H1 (cell line): Measurements from ENCODE around the gene TAS1R1. TPM values are rescaled to one million over a fixed set of nuclear protein-coding genes. Genes with fewer than 3 reads are reported as not detected.
A peak's percentile ranks its signal among the peaks of the same experiment; 100 is the strongest.

Source experiments
- CBX5 ChIP-seq: fragments of 300-800, 300-1000 bp; sonication (generic); IDR thresholded peaks from 2 replicates; pipeline ENCODE4 v1.7.1; 2016; ENCODE audit warnings: antibody characterized with exemption, low read length, low read depth
- PHF8 ChIP-seq: fragments of 200-600 bp; sonication (generic); conservative IDR thresholded peaks from 2 replicates; pipeline ENCODE4 v1.7.1; 2012; ENCODE audit warnings: low read depth, mild to moderate bottlenecking, inconsistent platforms, low read length, moderate library complexity
- POLR2A ChIP-seq, 2 experiments: IDR thresholded peaks; 1 replicate in 1 of 2; 2 replicates in 1 of 2; pipeline ENCODE4 v1.6.1; 2011; ENCODE audit warnings: low read depth in 2 of 2, low read length in 2 of 2, mild to moderate bottlenecking in 2 of 2; ENCODE audit errors: control extremely low read depth in 1 of 2
- RBBP5 ChIP-seq: IDR thresholded peaks from 2 replicates; pipeline ENCODE4 v1.7.1; 2012; ENCODE audit warnings: low read depth, mild to moderate bottlenecking, inconsistent platforms, low read length, moderate library complexity, borderline replicate concordance
- RFX5 ChIP-seq: IDR thresholded peaks from 2 replicates; pipeline ENCODE4 v1.6.1; 2011; ENCODE audit warnings: low read depth, low read length, improper control_type of control experiment, borderline replicate concordance
- SIX5 ChIP-seq: IDR thresholded peaks from 2 replicates; pipeline ENCODE4 v1.6.1; 2011; ENCODE audit warnings: mild to moderate bottlenecking, low read depth, low read length
- SUZ12 ChIP-seq: fragments of 200-600 bp; sonication (generic); IDR thresholded peaks from 2 replicates; pipeline ENCODE4 v1.6.1; 2012; ENCODE audit warnings: mild to moderate bottlenecking, inconsistent platforms, low read length, moderate library complexity, mixed read lengths
- TEAD4 ChIP-seq: IDR thresholded peaks from 2 replicates; pipeline ENCODE4 v1.6.1; 2012; ENCODE audit warnings: low read depth, low read length, inconsistent platforms, mixed read lengths
- polyA plus RNA-seq, 7 experiments: library from polyadenylated mRNA; depleted of rRNA in 3 of 7; stranded (reverse) in 5 of 7; unstranded in 2 of 7; fragments of >200 nt in 5 of 7; fragments of 200-250 nt in 2 of 7; gene quantifications; 1 replicate in 5 of 7; 2 replicates in 1 of 7; 4 replicates in 1 of 7; pipeline versions ENCODE4 v1.2.1 to v1.2.3, GENCODE V29; 2011 to 2013; ENCODE audit warnings: missing spikeins in 2 of 7, mixed read lengths in 2 of 7
- total RNA-seq: library from RNA; stranded (reverse); fragmentation: NEBNext Ultra II Directional; extraction: Animal tissue kit (Norgen Biotek cat#: 25700); gene quantifications from 2 replicates; pipeline ENCODE4 v1.2.1, GENCODE V29; 2021
- TF ChIP-seq, protein P1 (sequence below): IDR thresholded peaks from 2 replicates; pipeline ENCODE4 v1.6.1; 2012; ENCODE audit warnings: low read length, inconsistent platforms
- TF ChIP-seq, protein P2 (sequence below): IDR thresholded peaks from 2 replicates; pipeline ENCODE4 v1.6.1; 2012; ENCODE audit warnings: inconsistent platforms

Gene TAS1R1
- total and polyA plus RNA-seq, 2 of the 8 experiments (the other 6 are each of a cell fraction or from before 2014, with no cell fraction given) = 0.26 TPM; not detected in 1

DNA sequence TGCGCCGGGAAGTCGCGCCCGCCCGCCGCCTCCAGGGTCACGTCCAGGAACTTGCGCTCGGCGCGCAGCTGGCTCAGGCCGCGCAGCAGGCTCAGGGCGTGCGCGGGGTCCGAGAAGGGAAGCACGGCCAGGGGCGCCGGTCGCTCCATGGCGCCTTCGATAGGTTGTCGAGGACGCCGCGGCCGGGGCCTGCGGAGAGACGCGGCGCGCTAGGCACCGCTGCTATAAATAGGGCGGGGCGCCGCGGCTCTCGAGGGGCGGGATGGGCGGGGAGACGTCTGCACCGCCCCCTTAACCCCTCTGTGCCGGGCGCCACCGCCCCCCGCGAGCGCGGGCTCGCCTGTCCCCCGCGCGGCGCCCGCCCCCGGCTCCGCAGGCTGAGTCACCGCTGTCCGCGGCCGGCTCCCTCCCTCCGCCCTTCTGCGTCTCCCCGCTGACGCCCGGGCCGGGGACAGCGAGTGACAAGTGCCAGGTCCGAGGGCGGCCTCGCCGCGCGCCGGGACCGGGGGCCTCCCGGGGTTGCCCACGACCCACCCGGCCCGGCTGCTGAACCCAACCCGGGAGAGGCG is 47.6 kb downstream of the TAS1R1 start, which contains the start of gene KLHL21 (continued):
- TF ChIP-seq, protein P1, sequence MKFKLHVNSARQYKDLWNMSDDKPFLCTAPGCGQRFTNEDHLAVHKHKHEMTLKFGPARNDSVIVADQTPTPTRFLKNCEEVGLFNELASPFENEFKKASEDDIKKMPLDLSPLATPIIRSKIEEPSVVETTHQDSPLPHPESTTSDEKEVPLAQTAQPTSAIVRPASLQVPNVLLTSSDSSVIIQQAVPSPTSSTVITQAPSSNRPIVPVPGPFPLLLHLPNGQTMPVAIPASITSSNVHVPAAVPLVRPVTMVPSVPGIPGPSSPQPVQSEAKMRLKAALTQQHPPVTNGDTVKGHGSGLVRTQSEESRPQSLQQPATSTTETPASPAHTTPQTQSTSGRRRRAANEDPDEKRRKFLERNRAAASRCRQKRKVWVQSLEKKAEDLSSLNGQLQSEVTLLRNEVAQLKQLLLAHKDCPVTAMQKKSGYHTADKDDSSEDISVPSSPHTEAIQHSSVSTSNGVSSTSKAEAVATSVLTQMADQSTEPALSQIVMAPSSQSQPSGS = no peak
- no peak for TF ChIP-seq SUZ12
- peak; percentile 63; the same call in 1 of the 2 replicates for TF ChIP-seq RBBP5
- no peak for TF ChIP-seq RFX5
- peak in 1 of 2 experiments; percentile 75; a peak in 1 of 3 replicates for TF ChIP-seq POLR2A (IDR thresholded peaks at IDR 0.05; ENCODE audit: control extremely low read depth in 1 of 2, low read depth in 2 of 2, low read length in 2 of 2)
- no peak for TF ChIP-seq SIX5
- TF ChIP-seq, protein P2, sequence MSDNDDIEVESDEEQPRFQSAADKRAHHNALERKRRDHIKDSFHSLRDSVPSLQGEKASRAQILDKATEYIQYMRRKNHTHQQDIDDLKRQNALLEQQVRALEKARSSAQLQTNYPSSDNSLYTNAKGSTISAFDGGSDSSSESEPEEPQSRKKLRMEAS = no peak; the same call in 1 of the 2 replicates
- TF ChIP-seq PHF8 = peak; percentile 72
- TF ChIP-seq CBX5 = no peak
- TF ChIP-seq TEAD4 = 0 out of 2 replicates have a peak, but pooled peaks have one; percentile 15
